Measurements from ENCODE around the gene GALNTL6.

GALNTL6 gene

DNA sequence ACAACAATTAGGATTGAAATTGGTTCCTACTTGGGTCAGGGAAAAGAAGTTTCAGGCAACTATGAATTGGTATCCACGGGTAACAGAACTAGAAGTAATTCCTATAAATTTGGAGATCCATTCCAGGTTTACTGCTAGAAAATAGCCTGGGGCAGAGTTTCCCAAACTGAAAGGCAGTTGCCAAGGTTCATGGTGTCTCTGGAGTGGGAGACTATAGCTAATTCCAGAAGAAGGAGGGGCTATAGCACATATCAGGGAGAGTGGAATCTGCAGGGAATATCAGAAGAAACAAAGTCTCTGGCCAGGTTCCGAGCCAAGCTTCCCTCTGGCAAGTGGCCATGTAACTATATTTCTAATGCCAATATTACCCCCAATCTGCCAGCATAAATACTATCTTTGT, 166.3 kb downstream of the GALNTL6 start:
- Histone ChIP-seq H3K79me2 (ENCODE audit: insufficient read depth, low read length) (no peaks in the 10 kb centered on the region), H3K27ac (ENCODE audit: low read depth, low read length) (no peak overlapping the region), H2AFZ (ENCODE audit: low read depth, low read length, severe bottlenecking) (no peak overlapping the region), H3K27me3 (ENCODE audit: low read length) (no peaks in the 10 kb centered on the region), H3K9ac (ENCODE audit: low read length) (no peak overlapping the region), H3K4me2 (ENCODE audit: low read depth, low read length, poor library complexity, severe bottlenecking) (no peak overlapping the region), H3K4me3 (ENCODE audit: insufficient read depth, low read length, poor library complexity, severe bottlenecking) (no peak overlapping the region), H3K9me3 (ENCODE audit: insufficient read depth, low read length) (no peaks in the 10 kb centered on the region), H3F3A (ENCODE audit: insufficient read depth) (no peaks in the 10 kb centered on the region), H4K20me1 (ENCODE audit: low read depth, low read length) (no peaks in the 10 kb centered on the region), H3K9me2 (replicated peaks; ENCODE audit: insufficient read depth, low read length) (no peaks in the 10 kb centered on the region), H3K36me3 (ENCODE audit: low read length) (no peaks in the 10 kb centered on the region)
- no peak for TF ChIP-seq EZH2phosphoT487 (conservative IDR thresholded peaks at IDR 0.05; ENCODE audit: low read length)
- TF ChIP-seq, protein P1, sequence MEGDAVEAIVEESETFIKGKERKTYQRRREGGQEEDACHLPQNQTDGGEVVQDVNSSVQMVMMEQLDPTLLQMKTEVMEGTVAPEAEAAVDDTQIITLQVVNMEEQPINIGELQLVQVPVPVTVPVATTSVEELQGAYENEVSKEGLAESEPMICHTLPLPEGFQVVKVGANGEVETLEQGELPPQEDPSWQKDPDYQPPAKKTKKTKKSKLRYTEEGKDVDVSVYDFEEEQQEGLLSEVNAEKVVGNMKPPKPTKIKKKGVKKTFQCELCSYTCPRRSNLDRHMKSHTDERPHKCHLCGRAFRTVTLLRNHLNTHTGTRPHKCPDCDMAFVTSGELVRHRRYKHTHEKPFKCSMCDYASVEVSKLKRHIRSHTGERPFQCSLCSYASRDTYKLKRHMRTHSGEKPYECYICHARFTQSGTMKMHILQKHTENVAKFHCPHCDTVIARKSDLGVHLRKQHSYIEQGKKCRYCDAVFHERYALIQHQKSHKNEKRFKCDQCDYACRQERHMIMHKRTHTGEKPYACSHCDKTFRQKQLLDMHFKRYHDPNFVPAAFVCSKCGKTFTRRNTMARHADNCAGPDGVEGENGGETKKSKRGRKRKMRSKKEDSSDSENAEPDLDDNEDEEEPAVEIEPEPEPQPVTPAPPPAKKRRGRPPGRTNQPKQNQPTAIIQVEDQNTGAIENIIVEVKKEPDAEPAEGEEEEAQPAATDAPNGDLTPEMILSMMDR (IDR thresholded peaks at IDR 0.05; ENCODE audit: insufficient read depth, low read length, poor library complexity, severe bottlenecking) = no peak

DNA sequence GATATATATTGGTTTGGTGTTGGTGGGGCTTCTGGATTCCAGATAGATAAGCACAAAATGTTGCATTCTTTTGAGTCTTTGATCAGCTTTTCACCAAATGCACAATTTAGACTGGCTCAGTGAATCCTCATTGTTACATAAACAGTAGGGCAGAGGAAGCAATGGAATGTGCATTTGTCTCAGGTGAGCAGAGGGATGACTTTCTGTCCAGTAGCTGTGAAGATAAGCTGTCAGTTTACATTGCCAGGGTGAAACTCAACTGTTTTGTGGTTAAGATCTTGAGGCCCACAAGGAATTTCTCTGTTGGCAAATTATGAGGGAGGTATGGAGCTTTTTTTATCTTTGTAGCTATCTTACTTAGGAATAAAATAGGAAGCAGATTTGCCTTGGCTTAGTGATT, 168.0 kb downstream of the GALNTL6 start:
- Histone ChIP-seq H3K4me3 (ENCODE audit: insufficient read depth, low read length, poor library complexity, severe bottlenecking) (no peak overlapping the region), H3K9me2 (replicated peaks; ENCODE audit: insufficient read depth, low read length) (no peaks in the 10 kb centered on the region), H4K20me1 (ENCODE audit: low read depth, low read length) (no peaks in the 10 kb centered on the region), H3K4me2 (ENCODE audit: low read depth, low read length, poor library complexity, severe bottlenecking) (no peak overlapping the region), H3K9me3 (ENCODE audit: insufficient read depth, low read length) (no peaks in the 10 kb centered on the region), H2AFZ (ENCODE audit: low read depth, low read length, severe bottlenecking) (no peak overlapping the region), H3F3A (ENCODE audit: insufficient read depth) (no peaks in the 10 kb centered on the region), H3K36me3 (ENCODE audit: low read length) (no peaks in the 10 kb centered on the region), H3K27me3 (ENCODE audit: low read length) (no peaks in the 10 kb centered on the region), H3K9ac (ENCODE audit: low read length) (no peak overlapping the region), H3K79me2 (ENCODE audit: insufficient read depth, low read length) (no peaks in the 10 kb centered on the region), H3K27ac (ENCODE audit: low read depth, low read length) (no peak overlapping the region)
- TF ChIP-seq, protein P1 (IDR thresholded peaks at IDR 0.05; ENCODE audit: insufficient read depth, low read length, poor library complexity, severe bottlenecking) = no peak
- no peak for TF ChIP-seq EZH2phosphoT487 (conservative IDR thresholded peaks at IDR 0.05; ENCODE audit: low read length)

DNA sequence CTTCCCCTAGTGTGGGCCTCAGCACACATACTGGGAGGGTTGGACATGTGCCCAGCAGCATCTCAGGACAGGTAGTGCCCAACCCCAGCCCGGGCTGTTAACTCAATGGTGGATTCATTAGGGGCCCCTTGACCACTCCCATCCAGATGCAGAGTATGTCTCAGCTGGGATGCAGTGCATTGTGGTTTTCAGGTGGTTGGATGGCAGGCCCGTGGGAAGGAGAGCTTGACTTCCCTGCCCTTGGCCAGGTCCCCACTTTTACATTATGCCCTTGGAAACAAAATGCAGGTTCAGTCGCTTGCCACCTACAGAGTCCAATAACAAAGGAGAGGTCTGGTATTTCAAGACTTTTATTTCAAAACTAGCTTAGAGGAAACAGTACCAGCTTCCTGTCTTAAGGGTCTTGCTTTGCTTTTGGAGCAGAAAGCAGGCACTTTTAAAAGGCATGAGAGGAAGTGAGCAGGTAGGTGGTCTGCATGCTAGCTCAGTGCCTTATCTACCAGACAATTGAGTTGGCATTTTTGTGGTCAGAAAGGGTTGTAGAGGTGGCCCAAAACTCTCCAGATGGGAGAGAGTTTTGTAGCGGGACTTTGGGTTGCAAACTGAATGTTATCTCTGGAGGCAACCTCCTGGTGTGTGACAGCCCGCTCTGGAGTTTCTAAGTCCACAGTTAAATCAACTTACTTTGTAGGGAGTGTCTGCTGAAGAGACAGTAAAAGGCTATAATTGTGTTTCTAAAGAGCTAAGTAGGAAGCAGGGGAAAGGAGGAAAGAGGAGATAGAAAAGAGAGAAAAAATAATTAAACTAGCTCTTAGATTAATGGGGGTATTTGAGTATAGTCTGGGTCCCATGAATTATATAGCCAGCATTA, 171.0 kb downstream of the GALNTL6 start:
- H3K27me3 ChIP-seq (ENCODE audit: low read length) = no peaks in the 10 kb centered on the region
- no peak overlapping the region for H2AFZ ChIP-seq (ENCODE audit: low read depth, low read length, severe bottlenecking)
- no peaks in the 10 kb centered on the region for H3K9me3 ChIP-seq (ENCODE audit: insufficient read depth, low read length)
- no peak overlapping the region for H3K4me2 ChIP-seq (ENCODE audit: low read depth, low read length, poor library complexity, severe bottlenecking)
- no peaks in the 10 kb centered on the region for H4K20me1 ChIP-seq (ENCODE audit: low read depth, low read length)
- H3K4me3 ChIP-seq (ENCODE audit: insufficient read depth, low read length, poor library complexity, severe bottlenecking) = no peak overlapping the region
- H3K9me2 ChIP-seq (replicated peaks; ENCODE audit: insufficient read depth, low read length) = no peaks in the 10 kb centered on the region
- no peaks in the 10 kb centered on the region for H3K36me3 ChIP-seq (ENCODE audit: low read length)
- no peak overlapping the region for H3K27ac ChIP-seq (ENCODE audit: low read depth, low read length)
- no peak for TF ChIP-seq EZH2phosphoT487 (conservative IDR thresholded peaks at IDR 0.05; ENCODE audit: low read length)
- TF ChIP-seq, protein P1 (IDR thresholded peaks at IDR 0.05; ENCODE audit: insufficient read depth, low read length, poor library complexity, severe bottlenecking) = no peak
- no peak overlapping the region for H3K9ac ChIP-seq (ENCODE audit: low read length)
- H3K79me2 ChIP-seq (ENCODE audit: insufficient read depth, low read length) = no peaks in the 10 kb centered on the region
- no peaks in the 10 kb centered on the region for H3F3A ChIP-seq (ENCODE audit: insufficient read depth)
